Ishikawa (cell line): ENCODE measurements around the gene EPAS1.

Experiments used
- CEBPB ChIP-seq: IDR thresholded peaks from 2 replicates; pipeline ENCODE4 v1.6.1; 2012
- CREB1 ChIP-seq: IDR thresholded peaks from 2 replicates; pipeline ENCODE4 v1.6.1; 2012; ENCODE audit warnings: low read depth
- EGR1 ChIP-seq: IDR thresholded peaks from 2 replicates; pipeline ENCODE4 v1.6.1; 2012
- EP300 ChIP-seq: IDR thresholded peaks from 2 replicates; pipeline ENCODE4 v1.6.1; 2012; ENCODE audit warnings: borderline replicate concordance
- FOXM1 ChIP-seq: IDR thresholded peaks from 2 replicates; pipeline ENCODE4 v1.6.1; 2012; ENCODE audit warnings: low read depth, borderline replicate concordance
- RAD21 ChIP-seq: IDR thresholded peaks from 2 replicates; pipeline ENCODE4 v1.6.1; 2012; ENCODE audit warnings: low read depth
- TCF12 ChIP-seq: IDR thresholded peaks from 2 replicates; pipeline ENCODE4 v1.6.1; 2012; ENCODE audit warnings: low read depth
- TEAD4 ChIP-seq: IDR thresholded peaks from 2 replicates; pipeline ENCODE4 v1.6.1; 2012
- YY1 ChIP-seq: IDR thresholded peaks from 2 replicates; pipeline ENCODE4 v1.6.1; 2012; ENCODE audit warnings: low read depth
- ZBTB7A ChIP-seq: IDR thresholded peaks from 2 replicates; pipeline ENCODE4 v1.6.1; 2012; ENCODE audit warnings: low read depth
- TF ChIP-seq, protein P1 (sequence below): IDR thresholded peaks from 2 replicates; pipeline ENCODE4 v1.6.1; 2012; ENCODE audit warnings: low read depth, mild to moderate bottlenecking
- TF ChIP-seq, protein P2 (sequence below): IDR thresholded peaks from 2 replicates; pipeline ENCODE4 v1.6.1; 2012

DNA sequence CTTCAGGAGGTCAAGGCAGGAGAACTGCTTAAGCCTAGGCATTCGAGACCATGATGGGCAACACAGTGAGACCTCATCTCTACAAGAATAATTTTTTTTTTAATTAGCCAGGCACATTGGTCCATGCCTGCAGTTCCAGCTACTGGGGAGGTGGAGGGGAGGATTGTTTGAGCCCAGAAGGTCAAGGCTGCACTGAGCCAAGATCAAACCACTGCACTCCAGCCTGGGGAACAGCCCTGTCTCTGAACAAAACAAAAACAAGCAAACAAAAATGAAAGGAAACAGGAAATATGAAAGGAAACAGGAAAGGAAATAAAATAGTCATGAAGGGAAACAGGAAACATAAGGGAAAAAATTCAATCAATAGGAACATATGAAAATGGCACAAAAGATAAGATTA lies 117.5 kb downstream of the EPAS1 start:
- no peak for TF ChIP-seq EP300
- TF ChIP-seq CEBPB = no peak
- TF ChIP-seq, protein P1, sequence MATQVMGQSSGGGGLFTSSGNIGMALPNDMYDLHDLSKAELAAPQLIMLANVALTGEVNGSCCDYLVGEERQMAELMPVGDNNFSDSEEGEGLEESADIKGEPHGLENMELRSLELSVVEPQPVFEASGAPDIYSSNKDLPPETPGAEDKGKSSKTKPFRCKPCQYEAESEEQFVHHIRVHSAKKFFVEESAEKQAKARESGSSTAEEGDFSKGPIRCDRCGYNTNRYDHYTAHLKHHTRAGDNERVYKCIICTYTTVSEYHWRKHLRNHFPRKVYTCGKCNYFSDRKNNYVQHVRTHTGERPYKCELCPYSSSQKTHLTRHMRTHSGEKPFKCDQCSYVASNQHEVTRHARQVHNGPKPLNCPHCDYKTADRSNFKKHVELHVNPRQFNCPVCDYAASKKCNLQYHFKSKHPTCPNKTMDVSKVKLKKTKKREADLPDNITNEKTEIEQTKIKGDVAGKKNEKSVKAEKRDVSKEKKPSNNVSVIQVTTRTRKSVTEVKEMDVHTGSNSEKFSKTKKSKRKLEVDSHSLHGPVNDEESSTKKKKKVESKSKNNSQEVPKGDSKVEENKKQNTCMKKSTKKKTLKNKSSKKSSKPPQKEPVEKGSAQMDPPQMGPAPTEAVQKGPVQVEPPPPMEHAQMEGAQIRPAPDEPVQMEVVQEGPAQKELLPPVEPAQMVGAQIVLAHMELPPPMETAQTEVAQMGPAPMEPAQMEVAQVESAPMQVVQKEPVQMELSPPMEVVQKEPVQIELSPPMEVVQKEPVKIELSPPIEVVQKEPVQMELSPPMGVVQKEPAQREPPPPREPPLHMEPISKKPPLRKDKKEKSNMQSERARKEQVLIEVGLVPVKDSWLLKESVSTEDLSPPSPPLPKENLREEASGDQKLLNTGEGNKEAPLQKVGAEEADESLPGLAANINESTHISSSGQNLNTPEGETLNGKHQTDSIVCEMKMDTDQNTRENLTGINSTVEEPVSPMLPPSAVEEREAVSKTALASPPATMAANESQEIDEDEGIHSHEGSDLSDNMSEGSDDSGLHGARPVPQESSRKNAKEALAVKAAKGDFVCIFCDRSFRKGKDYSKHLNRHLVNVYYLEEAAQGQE = no peak
- TF ChIP-seq CREB1 = no peak
- TF ChIP-seq ZBTB7A = no peak
- TF ChIP-seq YY1 = no peak
- no peak for TF ChIP-seq FOXM1
- TF ChIP-seq, protein P2, sequence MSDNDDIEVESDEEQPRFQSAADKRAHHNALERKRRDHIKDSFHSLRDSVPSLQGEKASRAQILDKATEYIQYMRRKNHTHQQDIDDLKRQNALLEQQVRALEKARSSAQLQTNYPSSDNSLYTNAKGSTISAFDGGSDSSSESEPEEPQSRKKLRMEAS = no peak
- TF ChIP-seq RAD21 = no peak
- TF ChIP-seq EGR1 = no peak
- TF ChIP-seq TEAD4 = no peak
- no peak for TF ChIP-seq TCF12
